Right atrium auricular region (tissue), 2 donors: Measurements from ENCODE around the gene SLC12A4. TPM values are rescaled to one million over a fixed set of nuclear protein-coding genes. Genes with fewer than 3 reads are reported as not detected.

Experiments
- DNase-seq: peaks from one replicate; pipeline ENCODE4 v3.0.0-alpha.2; 2019; ENCODE audit warnings: low spot score
- H3K27ac ChIP-seq, 2 donors: fragments of 200-600 bp; sonication (generic); 1 replicate in 1 of 2; 2 replicates in 1 of 2; pipeline ENCODE4 v1.5.1; 2016 to 2019
- H3K27me3 ChIP-seq, 2 donors: fragments of 200-600 bp; sonication (generic); one replicate each; pipeline versions ENCODE4 v1.5.1 to v1.6.0; 2017 to 2019
- H3K36me3 ChIP-seq: fragments of 200-600 bp; sonication (generic); one replicate; pipeline ENCODE4 v1.5.1; 2016
- H3K4me1 ChIP-seq, 2 donors: fragments of 200-600 bp; sonication (generic); one replicate each; pipeline versions ENCODE4 v1.5.1 to v1.6.0; 2017 to 2019
- H3K4me3 ChIP-seq, 2 donors: fragments of 200-600 bp; sonication (generic); 1 replicate in 1 of 2; 2 replicates in 1 of 2; pipeline ENCODE4 v1.5.1; 2017 to 2019; ENCODE audit warnings: mild to moderate bottlenecking in 1 of 2, moderate library complexity in 1 of 2
- H3K9me3 ChIP-seq, 2 donors: fragments of 200-600 bp; sonication (generic); one replicate each; pipeline ENCODE4 v1.5.1; 2019
- CTCF ChIP-seq, 2 donors: fragments of 200-600 bp; sonication (generic); IDR thresholded peaks; one replicate each; pipeline ENCODE4 v1.5.1; 2019; ENCODE audit warnings: antibody characterized with exemption in 2 of 2
- total RNA-seq, 2 donors: library from RNA; depleted of rRNA; stranded (reverse); fragments of >200 nt; gene quantifications; one replicate each; pipeline ENCODE4 v1.1.0, GENCODE V29; 2016

SLC12A4 gene
- total RNA-seq, 2 donors from 2014 or later = 39.5 to 85.9 TPM

- no peak for DNase-seq
- Histone ChIP-seq H3K4me3 (no peak overlapping the region), H3K27ac (no peak overlapping the region), H3K4me1 (peaks cover 0 to 27% of the 10 kb centered on the region in 2 donors), H3K9me3 (no peaks in the 10 kb centered on the region), H3K36me3 (no peaks in the 10 kb centered on the region), H3K27me3 (no peaks in the 10 kb centered on the region)
- TF ChIP-seq CTCF (IDR thresholded peaks at IDR 0.05) = no peak
Measured at GRCh38 chr16:67933805-67934204, 34.6 kb downstream of the SLC12A4 start.

GRCh38 chr16:67932462-67932840, 36.0 kb downstream of the SLC12A4 start:
- no peak overlapping the region for H3K4me3 ChIP-seq
- no peak for TF ChIP-seq CTCF (IDR thresholded peaks at IDR 0.05)
- peaks cover 7% of the 10 kb centered on the region for H3K36me3 ChIP-seq
- no peak for DNase-seq
- H3K27me3 ChIP-seq = no peaks in the 10 kb centered on the region
- no peaks in the 10 kb centered on the region for H3K9me3 ChIP-seq
- no peak overlapping the region for H3K27ac ChIP-seq
- peaks cover 0 to 30% of the 10 kb centered on the region in 2 donors for H3K4me1 ChIP-seq

GRCh38 chr16:67931712-67932461, 36.5 kb downstream of the SLC12A4 start, which contains the start of gene CTRL:
Gene CTRL, minus strand, starts transcription at chr16:67931862. Its CDS starts 10 bp downstream, at chr16:67931852.
- Histone ChIP-seq H3K27me3 (no peaks in the 10 kb centered on the region), H3K36me3 (peaks cover 10% of the 10 kb centered on the region), H3K4me1 (peaks cover 0 to 25% of the 10 kb centered on the region in 2 donors), H3K4me3 (no peak within 1 kb of the TSS), H3K9me3 (no peaks in the 10 kb centered on the region), H3K27ac (no peak within 1 kb of the TSS)
- no peak for DNase-seq
- TF ChIP-seq CTCF (IDR thresholded peaks at IDR 0.05) = no peak

GRCh38 chr16:67930678-67931211, 37.7 kb downstream of the SLC12A4 start:
- Histone ChIP-seq H3K27me3 (no peaks in the 10 kb centered on the region), H3K4me3 (no peak overlapping the region), H3K9me3 (no peaks in the 10 kb centered on the region), H3K4me1 (peaks cover 0 to 36% of the 10 kb centered on the region in 2 donors), H3K27ac (no peak overlapping the region), H3K36me3 (peaks cover 10% of the 10 kb centered on the region)
- TF ChIP-seq CTCF (IDR thresholded peaks at IDR 0.05) = no peak
- DNase-seq = no peak

GRCh38 chr16:67930191-67930590, 38.2 kb downstream of the SLC12A4 start:
- peaks cover 10% of the 10 kb centered on the region for H3K36me3 ChIP-seq
- no peak overlapping the region for H3K27ac ChIP-seq
- H3K4me1 ChIP-seq = peaks cover 0 to 38% of the 10 kb centered on the region in 2 donors
- H3K9me3 ChIP-seq = no peaks in the 10 kb centered on the region
- DNase-seq = no peak
- no peak for TF ChIP-seq CTCF (IDR thresholded peaks at IDR 0.05)
- no peak overlapping the region for H3K4me3 ChIP-seq
- no peaks in the 10 kb centered on the region for H3K27me3 ChIP-seq
